ENCODE measurements around the gene PGC.
"Not testable (repeated sequence)": the region's sequence is repeated elsewhere in the genome, so short reads cannot be mapped to it uniquely, and the experiment has no call there.

Gene PGC

DNA sequence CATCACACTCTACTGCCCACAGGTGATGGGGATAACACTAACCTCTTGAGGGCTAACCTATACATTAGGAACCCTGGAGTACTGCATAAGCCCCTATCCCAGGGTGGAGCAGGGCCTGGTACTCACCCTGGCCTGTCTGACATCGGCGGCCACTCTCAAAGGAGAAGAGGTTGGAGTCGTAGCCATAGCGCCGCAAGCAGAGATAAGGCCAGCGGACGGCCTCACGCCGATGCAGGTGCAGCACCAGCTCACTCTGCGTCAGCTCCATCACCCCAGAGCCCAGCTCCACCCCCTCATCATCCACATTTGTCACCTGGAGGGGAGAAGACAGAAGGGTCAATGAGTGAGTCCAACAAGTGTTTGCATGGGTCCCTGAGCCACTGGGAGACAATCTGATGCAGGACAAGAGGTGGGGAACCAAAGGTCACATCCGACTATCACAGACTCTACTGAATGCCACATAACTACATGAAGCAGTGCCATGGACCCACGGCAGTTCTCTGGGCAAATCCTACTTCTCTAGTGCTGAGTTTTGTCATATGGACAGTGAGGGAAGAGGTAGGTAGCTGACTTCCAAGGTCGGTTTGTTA is 28.2 kb upstream of the PGC start:
- DNase-seq (ENCODE audit: low read depth, low spot score): no peak

DNA sequence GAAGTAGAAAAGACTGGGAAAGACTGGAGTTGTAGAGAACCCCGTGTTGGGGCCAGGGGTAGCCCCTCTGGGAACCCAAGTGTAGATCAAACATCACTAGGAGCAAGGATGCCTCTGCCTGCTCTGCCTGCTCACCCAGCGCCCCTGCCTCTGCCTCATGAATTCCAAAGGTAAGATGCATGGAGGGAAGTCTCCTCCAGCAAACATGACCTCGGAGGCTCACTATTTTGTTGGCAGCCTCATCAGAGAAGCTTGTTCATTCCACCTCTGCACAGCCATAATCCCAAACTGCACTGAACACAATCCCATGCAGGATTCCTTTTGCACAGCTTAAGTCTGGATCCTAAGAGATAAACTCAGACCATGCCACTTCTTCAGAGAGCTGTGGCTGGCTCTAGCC is 27.6 kb upstream of the PGC start:
- DNase-seq (ENCODE audit: low read depth, low spot score): no peak

DNA sequence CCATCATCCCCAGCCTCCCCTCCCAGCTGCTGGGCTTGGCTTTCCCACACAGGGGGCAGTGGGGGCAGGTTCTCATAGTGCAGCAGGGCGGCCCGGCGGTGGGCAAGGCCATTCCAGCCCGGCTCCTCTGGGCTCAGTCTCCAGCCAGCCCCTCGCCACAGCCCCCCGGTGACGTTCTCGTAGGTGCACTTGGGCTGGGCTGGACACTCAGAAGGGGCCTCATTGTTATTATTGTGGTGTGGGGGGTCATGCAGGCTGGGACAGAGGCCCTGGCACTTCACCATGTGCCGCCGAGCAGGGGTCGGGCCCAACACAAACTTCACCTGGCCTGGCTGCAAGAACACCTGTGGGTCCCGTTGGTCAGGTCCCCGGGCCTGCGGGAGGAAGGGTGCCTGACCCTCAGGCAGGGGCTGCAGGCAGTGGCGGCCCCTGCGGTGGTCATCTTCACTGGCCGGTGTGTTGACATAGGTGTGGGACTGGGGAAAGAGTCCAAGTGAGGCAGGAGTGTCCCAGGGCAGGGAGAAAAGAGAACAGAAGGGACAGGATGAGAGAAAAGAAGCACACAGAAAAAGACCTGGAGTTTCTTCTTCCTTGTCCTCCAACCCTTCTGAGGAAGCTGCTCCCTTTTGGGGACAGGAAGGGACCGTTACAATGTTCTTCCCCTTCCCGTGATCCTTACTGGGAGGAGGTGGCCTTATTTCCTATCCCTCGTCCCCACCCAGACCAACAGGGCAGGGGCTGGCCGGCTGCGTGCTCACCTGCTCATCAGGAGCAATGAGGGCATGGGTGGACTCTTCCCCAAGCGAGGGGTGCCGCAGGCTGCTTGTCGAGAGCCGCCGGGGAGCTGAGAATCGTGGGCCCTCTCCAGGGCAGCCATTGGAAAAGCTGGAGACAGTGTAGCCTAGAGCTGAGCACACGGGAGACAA is 24.1 kb upstream of the PGC start:
- no peak for DNase-seq (ENCODE audit: low read depth, low spot score)

DNA sequence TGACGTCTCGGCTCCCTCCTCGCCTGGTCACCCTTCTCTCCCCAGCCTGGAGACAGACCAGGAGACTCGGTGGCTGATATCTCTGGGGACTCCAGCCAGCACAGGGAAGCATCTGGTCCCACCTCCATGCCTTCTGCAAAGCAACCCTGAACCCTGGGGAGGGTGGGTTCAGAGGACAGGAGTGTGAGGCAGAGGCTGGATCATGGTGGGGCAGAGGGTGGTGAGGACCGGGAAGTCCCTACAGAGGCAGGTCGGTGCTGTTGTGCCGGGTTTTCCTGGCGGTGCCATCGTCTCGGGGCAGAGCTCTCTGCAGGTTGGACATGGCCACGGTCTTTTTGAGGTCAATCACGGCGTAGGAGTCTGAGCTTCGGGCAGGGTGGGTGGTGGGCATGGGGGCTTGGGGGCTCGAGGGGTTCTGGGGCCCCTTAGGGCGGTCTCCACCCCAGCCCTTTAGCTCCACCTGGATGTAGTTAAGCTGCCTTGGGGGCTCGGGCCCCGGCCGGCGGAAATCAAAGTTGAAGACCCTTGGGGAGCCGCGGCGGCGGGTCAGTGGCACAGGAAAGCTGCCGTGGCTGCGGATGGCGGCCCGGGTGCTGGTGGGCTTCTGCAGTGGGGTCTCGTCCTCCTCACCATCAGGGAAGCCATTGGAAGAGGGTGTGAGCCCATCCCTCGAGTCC is 23.3 kb upstream of the PGC start:
- DNase-seq (ENCODE audit: low read depth, low spot score): no peak

DNA sequence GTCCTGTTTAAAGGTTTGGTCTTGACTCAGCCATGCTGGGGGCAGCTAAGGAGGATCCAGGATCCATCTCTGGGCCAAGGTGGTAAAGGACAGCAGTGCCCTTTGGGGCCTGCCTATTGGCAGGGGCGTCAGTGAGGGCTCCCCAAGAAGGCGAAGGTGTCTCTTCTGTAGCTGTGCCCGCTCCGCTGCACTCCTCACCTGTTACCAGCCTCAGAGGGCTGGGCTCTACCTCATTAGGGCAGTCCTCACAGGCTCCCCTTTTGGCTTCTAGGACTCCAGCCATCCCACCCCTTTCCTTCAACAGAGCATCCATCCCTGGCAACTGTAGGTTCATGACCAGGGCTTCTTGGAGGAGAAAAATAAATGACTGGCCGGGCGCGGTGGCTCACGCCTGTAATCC is 22.2 kb upstream of the PGC start:
- no peak for DNase-seq (ENCODE audit: low read depth, low spot score)

DNA sequence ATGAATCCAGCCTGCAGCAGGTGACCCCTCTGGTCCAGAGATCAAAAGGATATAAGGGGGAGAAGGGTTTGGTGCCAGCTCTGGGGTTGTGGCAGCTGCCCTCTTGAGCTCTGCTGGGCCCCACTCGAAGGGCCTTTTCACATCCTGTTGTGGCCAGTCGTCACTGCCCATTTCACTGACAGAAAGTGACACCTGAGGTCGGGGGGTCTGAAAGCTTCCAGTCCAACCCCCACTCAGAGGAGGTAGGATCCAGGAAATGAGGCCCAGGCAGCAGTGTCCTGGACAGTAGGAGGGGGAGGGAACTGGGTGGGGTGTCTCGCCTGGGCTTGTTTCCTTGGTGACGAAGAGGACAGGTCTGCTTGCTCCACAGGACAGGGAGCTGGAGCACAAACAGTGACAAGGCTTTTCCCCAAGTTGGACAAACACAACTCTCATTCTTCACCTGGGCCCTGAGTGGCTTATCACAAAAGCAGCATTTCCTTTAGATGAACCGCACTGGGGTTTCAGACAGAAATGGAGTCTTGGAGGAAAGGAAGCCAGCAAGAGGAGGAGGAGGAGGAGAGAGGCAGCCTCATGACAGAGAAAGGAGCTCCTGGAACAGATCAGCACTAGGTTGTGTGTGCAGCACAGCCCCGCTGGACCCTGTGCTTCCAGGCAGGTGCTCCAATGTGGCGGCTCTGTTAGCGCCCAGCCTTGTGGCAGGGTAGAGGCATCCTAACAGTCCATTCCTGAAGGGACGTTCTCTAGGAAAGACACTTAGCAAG is 21.5 kb upstream of the PGC start:
- DNase-seq (ENCODE audit: low read depth, low spot score): no peak

DNA sequence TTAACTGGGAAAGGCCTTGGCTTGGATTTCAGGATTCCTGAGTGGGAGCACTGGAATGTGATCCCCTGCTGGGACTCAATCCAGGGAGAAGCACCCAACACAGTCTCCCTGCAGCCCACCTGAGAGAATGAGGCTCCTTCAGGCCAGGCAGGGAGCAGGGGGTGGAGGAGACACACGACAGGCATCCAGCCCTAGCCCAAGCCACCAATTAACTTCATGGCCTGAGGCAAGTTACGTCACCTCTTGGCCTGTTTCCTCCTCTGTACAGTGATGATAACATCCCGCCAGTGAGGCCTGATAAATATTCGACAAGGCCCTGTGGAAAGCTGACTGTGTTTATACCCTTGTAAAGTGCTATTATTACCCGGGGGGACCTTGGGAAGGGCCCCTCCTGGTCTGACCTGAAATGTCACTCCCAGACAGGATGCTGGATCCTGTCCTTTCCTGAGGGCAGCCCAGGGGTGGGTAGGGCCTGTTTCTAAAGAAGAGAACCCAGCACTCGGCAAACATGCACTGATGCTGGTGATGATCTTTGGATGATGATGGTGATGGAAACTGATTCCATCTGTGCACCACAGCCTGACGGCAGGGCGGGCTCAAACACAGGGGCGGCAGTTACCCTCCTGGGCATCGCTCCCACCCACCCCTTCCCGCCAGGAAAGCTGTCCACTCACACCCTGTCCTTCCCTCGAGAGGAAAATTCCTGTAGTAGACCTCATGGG is 20.1 kb upstream of the PGC start:
- DNase-seq (ENCODE audit: low read depth, low spot score): no peak

DNA sequence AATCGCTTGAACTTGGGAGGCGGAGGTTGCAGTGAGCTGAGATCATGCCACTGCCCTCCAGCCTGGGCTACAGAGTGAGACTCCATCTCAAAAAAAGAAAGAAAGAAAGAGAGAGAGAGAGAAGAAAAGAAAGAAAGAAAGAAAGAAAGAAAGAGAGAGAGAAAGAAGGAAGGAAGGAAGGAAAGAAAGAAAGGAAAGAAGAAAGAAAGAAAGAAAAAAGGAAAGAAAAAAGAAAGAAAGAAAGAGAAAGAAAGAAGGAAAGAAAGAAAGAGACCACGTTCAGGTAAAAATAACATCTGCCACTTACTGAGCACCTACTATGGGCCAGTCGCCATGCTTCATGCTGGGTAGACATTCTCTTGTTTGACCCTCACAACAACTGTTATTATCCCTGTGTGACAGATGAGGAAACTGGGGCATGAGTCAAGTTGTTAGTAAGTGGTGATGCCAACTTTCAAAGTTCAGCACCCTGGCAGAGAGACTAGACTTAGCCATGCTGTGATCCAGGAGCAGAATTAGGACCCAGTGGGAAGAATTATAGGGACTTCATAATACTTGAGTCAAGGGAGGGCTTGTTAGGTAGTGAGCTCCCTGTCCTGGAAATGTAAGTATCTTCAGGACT is 19.0 kb upstream of the PGC start:
- DNase-seq (ENCODE audit: low read depth, low spot score): not testable (repeated sequence)

DNA sequence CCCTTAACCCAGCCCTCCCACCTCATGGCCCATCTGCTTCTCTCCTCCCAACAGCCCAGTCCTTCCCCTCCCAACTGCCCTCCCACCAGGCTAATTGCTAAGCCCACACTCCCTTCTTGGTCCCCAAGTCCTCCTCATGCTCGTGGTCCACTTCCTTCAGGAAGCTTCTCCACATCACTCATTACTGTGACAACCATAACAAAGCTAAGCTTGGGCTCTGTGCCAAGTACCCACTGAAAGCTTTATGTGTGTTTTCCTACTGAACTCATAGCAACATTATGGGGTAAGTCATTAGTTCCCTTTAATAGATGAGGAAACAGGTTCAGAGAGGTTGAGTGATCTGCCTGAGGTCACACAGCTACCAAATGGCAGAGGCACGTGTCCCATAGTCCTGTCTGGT is 16.3 kb upstream of the PGC start:
- DNase-seq (ENCODE audit: low read depth, low spot score): no peak

DNA sequence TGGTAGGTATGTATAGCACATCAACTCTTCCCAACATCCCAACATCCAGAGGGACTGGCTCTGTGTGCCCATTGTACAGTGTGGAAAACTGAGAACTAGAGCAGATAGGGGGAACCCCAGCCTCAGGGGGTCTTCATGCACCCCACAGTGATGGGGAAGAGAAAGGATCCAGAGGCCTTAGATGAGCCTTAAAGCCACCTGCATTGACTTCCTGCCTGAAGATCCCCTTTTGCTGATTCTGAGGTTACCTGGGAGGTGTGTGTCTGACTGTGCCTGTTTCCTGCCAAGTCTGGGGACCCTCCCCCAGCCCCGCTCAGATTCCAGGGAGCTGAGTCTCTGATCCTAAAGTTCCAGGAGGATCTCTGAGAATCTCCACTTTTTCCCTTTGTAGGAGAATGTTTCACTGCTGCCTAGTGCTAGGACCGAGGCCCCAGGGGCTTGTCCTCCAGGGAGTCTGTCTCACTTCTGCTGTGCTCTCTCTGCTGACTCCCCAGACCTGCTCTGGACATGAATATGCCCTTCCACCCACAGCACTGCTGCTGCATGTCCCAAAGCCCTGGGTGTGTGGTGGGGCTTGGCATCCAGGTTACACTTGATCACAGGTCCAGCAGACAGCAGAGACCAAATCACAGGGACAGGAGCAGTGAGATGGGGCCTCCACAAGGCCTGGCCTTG is 12.8 kb upstream of the PGC start:
- DNase-seq (ENCODE audit: low read depth, low spot score): no peak

DNA sequence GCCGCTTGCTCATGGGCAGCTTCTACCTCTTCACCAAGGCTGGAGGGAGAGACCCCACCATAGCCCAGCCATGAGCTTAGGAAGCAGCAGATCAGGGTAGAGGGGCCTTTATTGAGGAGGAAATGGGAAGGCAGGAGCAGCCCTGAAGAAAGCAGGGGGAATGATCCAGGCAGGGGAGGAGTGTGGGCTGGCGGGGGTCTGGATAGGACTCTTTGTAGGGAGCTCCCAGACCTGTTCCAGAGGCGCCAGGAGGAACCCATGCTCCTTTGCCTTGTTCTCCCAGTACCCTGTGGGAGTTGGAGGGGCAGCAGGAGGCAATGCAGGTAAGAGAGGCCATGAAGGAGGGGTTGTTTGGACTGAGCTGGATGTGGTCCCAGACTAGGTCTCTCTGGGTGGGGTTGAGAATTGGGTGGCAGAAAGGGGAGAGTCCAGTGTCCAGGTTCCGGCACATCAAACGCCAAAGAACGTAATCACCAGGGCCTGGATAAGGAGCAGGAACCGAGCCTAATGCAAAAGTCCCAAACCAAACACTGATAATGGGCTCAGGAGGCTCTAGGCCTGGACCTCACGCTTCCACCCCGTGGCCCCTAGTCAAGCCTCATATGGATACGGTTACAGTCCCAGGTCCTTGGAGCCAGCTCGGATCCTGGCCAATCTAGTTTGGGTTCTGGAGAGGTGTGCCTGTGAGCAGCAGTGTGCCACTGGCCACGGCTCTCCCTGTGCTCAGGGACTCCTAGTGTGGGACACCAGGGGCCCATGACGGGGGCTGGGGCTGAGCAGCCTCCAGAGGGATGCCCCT is 12.1 kb upstream of the PGC start:
- no peak for DNase-seq (ENCODE audit: low read depth, low spot score)

DNA sequence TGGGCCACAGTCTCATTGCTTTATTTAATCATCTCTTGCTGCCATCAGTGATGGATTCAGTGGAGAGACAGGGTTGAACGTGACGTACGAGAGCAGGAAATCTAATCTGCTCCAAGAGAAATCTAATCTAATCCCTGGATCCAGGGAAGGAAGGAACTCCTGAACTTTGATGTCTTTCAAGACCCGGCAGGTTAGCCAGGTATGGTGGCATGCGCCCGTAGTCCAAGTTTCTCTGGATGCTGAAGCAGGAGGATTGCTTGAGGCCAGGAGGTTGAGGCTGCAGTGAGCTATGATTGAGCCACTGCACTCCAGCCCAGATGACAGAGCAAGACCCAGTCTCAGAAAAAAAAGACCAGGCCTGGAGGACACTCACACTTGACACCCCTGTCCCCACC is 11.4 kb upstream of the PGC start:
- no peak for DNase-seq (ENCODE audit: low read depth, low spot score)

DNA sequence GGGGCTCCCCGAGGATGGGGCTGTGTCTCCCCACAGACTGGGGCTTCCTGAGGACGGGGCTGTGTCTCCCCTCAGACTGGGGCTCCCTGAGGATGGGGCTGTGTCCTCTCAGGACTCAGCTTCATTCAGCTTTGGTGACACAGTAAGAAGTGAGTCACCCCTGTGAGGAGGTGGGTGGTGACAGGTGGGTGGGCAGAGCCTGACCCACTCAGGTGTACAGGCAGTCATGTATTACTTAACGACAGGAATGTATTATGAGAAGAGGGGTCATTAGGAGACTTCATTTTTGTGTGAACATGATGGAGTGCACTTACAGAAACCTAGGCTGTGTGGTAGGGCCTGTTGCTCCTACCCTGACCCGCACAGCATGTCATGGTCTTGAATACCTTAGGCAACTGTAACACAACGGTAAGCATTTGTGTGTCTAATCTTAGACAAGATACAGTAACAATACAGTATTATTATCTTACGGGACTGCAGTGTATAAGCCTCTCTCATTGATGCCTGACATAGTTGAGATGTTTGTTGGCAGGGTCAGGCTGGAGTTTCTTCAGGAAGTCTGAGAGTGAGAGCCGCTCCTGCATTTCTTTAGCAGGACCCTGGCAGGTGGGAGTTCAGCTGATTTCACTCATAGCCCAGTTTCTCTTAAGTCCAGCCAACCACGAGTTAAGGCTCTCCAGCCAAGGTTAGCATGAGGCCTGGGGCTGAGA is 10.9 kb upstream of the PGC start:
- no peak for DNase-seq (ENCODE audit: low read depth, low spot score)

DNA sequence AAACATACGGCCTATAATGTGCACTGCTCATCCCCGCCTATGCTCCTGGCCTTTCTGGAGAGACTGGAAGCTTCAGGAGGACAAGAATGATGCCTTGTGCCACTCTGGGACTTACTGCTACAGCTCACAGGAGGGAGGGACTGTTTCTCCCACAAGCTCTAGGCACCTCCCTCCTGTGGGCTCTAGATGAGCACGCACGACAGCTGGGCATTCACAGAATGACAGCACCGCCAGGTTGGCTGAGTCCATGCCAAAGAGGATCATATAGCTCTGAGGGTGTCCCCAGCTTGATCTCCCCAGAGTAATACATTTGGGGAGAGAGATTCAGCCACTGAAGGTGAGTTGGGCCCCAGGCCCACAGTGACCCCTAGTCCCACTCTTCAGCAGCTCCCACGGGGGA is 10.1 kb upstream of the PGC start:
- DNase-seq (ENCODE audit: low read depth, low spot score): no peak

DNA sequence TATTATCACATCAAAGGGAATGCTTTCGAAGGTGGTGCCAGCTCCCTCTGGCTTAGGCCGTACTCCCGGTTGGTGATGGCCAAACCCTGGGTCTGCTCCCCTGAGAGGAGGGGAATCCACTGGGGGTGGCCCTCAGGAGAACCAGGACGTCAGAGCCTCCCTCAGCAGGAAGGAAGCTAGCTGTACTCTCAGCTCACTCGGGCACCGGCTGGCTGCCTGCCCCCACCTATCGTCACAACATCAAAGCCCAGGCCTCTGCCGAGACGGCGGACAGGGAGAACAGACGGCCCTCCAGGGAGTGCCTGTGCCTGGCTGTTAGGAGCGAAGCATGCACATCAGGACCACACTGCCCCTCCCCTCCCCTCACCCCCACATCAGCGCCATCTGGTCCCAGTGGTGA is 9.2 kb upstream of the PGC start:
- DNase-seq (ENCODE audit: low read depth, low spot score): no peak

DNA sequence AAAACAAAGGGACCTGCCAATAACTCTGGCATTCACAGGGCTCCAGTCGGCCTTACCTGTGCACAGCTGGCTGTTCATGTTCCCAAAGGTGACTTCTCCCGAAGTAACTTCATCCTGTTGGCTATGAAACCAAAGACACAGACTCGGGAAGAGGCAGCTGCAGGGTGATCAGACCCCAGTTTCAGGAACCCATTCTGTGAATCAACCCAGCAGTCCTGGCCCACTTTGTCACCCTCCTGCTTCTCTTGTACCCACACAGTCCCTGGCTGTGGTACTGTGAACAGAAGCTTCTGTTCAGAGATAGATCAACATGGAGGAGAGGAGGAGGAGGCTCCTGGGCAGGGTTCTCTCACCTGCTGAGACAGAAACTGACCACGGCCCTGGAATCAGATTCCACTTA is 8.7 kb upstream of the PGC start:
- DNase-seq (ENCODE audit: low read depth, low spot score): no peak

DNA sequence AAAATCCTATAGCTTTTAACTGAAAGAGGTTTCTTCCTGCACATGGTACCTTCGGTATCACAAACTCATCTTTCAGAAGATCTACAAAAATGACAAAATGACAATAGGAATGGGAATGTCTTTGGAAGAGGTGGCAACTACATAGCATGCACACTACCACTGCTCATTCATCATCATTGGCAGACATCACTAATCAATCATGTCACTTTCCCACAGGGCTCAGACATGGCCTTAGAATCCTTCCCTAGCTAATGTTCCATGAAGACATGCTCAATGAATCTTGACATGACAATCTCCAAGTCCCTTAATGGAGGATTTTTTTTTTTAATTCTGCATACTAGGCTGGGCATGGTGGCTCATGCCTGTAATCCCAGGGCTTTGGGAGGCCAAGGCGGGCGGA is 3.2 kb upstream of the PGC start:
- no peak for DNase-seq (ENCODE audit: low read depth, low spot score)

DNA sequence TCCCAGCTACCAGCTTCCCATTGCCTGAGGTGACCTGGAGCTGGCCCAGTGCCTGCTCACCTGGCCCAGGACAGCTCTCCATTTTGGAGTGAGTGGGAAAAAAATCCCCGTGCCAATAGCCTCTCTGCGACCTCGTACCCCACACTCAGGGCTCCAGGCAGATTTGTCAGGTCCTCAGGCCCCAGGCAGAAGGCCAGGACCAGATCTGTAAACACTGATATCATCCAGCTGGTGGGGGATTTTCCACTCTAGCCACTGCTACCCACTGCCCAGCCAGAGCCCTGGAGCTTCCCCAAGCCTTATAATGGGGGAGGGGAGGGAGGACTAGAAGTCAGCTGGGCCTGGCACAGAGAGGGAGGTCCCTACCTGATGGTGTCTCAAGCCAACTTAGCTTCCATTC is 1.3 kb upstream of the PGC start:
- no peak for DNase-seq (ENCODE audit: low read depth, low spot score)

DNA sequence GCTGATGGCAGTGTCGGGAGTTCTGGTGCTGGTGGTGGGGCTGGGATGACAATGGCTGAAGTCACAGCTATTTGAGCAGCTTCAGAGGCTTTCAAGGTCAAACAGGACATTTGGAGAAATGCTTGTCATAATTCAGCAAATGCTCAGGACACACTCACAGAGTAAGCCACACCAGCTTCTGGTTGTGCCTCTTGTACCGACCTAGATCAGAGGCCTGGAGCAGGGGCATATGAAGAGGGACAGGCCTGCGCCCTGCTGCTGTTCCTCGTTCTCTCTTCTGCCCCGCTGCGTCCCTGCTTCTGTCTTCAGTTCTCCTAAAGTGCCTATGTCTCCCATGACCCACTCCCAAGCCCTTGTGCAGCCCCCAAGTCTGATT is 893 bp upstream of the PGC start:
- DNase-seq (ENCODE audit: low read depth, low spot score): no peak
